OCI-LY1 (cell line): ENCODE measurements around the gene IFI27L1.

Source experiments
- CTCF ChIP-seq: fragments of 200-600 bp; sonication (generic), shearing (Covaris generic); IDR thresholded peaks from 2 replicates; pipeline ENCODE4 v1.5.1; 2017; ENCODE audit warnings: mild to moderate bottlenecking, antibody characterized with exemption, low read length, moderate library complexity, mixed read lengths
- EZH2 ChIP-seq: fragments of 200-600 bp; sonication (generic), shearing (Covaris generic); IDR thresholded peaks from 2 replicates; pipeline ENCODE4 v1.8.0; 2017; ENCODE audit warnings: borderline replicate concordance, mixed run types, mild to moderate bottlenecking, antibody characterized with exemption, low read length, moderate library complexity, mixed read lengths

DNA sequence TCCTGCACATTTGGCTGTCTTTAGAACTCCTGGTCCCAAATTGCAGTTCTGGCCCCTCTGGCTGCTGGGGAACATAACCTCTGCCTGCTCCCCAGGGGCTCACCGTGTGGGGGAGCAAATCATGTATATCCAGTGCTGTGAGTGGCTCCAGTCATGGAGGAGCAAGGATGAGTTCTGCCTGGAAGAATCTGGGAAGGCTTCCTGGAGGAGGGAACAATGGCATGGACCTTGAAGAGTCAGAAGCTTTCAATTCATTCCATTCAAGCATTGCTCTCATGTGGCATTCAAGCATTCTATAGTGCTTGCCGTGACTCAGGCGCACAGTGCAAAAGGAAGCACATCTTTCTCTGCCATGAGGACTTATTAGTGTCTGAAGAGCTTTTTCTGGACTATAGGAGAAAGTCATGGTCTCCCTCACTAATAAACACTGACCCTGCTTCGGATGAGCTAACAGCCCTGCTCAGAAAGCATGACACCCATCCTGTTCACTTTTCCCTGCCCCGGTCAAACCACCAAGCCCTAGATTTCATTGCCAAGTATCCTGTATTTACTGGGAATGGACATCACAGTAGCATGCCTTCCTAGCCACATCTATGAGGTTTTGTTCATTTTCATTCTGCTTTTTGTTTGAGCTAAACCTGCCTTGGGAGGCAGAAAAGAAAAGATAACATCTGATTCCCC lies 32.9 kb downstream of the IFI27L1 start:
- no peak for TF ChIP-seq CTCF
- no peak for TF ChIP-seq EZH2
